KOPT-K1 (cell line): ENCODE results near the gene KLHL2.
"Not testable (repeated sequence)": the region's sequence is repeated elsewhere in the genome, so short reads cannot be mapped to it uniquely, and the experiment has no call there.

ENCODE experiments used
- H3K27ac ChIP-seq: fragments of 200-600 bp; sonication (generic); 2 replicates; pipeline ENCODE4 v1.5.1; 2016; ENCODE audit warnings: antibody characterized with exemption, mild to moderate bottlenecking, low read depth, low read length; ENCODE audit not compliant: poor library complexity, severe bottlenecking
- H3K36me3 ChIP-seq: fragments of 200-600 bp; sonication (generic); 2 replicates; pipeline ENCODE4 v1.5.1; 2017; ENCODE audit warnings: antibody characterized with exemption, mild to moderate bottlenecking, low read length, moderate library complexity; ENCODE audit not compliant: insufficient read depth
- H3K9me3 ChIP-seq: fragments of 200-600 bp; sonication (generic); 2 replicates; pipeline ENCODE4 v1.5.1; 2017; ENCODE audit warnings: antibody characterized with exemption, low read length, mild to moderate bottlenecking; ENCODE audit not compliant: insufficient read depth, poor library complexity, severe bottlenecking

The KLHL2 gene

GRCh38 chr4:165238041-165238640, 30.8 kb downstream of the KLHL2 start:
- H3K9me3 ChIP-seq, H3K27ac ChIP-seq, H3K36me3 ChIP-seq: not testable (repeated sequence)

GRCh38 chr4:165240761-165241160, 33.4 kb downstream of the KLHL2 start:
- not testable (repeated sequence) for H3K27ac ChIP-seq, H3K9me3 ChIP-seq, H3K36me3 ChIP-seq

- H3K36me3 ChIP-seq, H3K27ac ChIP-seq: not testable (repeated sequence)
These were observed 36.8 kb downstream of the KLHL2 start for GRCh38 chr4:165244148-165244547.

GRCh38 chr4:165244587-165245186, 37.3 kb downstream of the KLHL2 start:
- H3K36me3 ChIP-seq, H3K9me3 ChIP-seq, H3K27ac ChIP-seq: not testable (repeated sequence)

More at GRCh38 chr4:165244148-165244547, 36.8 kb downstream of the KLHL2 start:
- H3K9me3 ChIP-seq = not testable (repeated sequence)

- H3K9me3 ChIP-seq = no peaks in the 10 kb centered on the region
- no peak overlapping the region for H3K27ac ChIP-seq
- no peaks in the 10 kb centered on the region for H3K36me3 ChIP-seq
These were observed 40.7 kb downstream of the KLHL2 start for GRCh38 chr4:165248102-165248501.

- not testable (repeated sequence) for H3K36me3 ChIP-seq, H3K27ac ChIP-seq, H3K9me3 ChIP-seq
These were observed 41.5 kb downstream of the KLHL2 start for GRCh38 chr4:165248904-165249303.

- H3K9me3 ChIP-seq, H3K36me3 ChIP-seq, H3K27ac ChIP-seq: not testable (repeated sequence)
These were observed 47.4 kb downstream of the KLHL2 start for GRCh38 chr4:165254771-165255170.

- not testable (repeated sequence) for H3K36me3 ChIP-seq, H3K27ac ChIP-seq, H3K9me3 ChIP-seq
These were observed 48.1 kb downstream of the KLHL2 start for GRCh38 chr4:165255439-165255838.

- H3K27ac ChIP-seq, H3K9me3 ChIP-seq: not testable (repeated sequence)
These were observed 48.8 kb downstream of the KLHL2 start for GRCh38 chr4:165256074-165256659.

GRCh38 chr4:165259776-165260175, 52.4 kb downstream of the KLHL2 start:
- H3K36me3 ChIP-seq, H3K27ac ChIP-seq, H3K9me3 ChIP-seq: not testable (repeated sequence)

More at GRCh38 chr4:165256074-165256659, 48.8 kb downstream of the KLHL2 start:
- H3K36me3 ChIP-seq = not testable (repeated sequence)

GRCh38 chr4:165262306-165262705, 54.9 kb downstream of the KLHL2 start:
- H3K9me3 ChIP-seq, H3K27ac ChIP-seq, H3K36me3 ChIP-seq: not testable (repeated sequence)

GRCh38 chr4:165263466-165263865, 56.1 kb downstream of the KLHL2 start:
- not testable (repeated sequence) for H3K27ac ChIP-seq, H3K36me3 ChIP-seq, H3K9me3 ChIP-seq

- H3K36me3 ChIP-seq, H3K27ac ChIP-seq: not testable (repeated sequence)
- peaks cover 11% of the 10 kb centered on the region for H3K9me3 ChIP-seq
These were observed 62.6 kb downstream of the KLHL2 start for GRCh38 chr4:165269931-165270330.

GRCh38 chr4:165273443-165273842, 66.1 kb downstream of the KLHL2 start:
- peaks cover 11% of the 10 kb centered on the region for H3K9me3 ChIP-seq
- H3K27ac ChIP-seq, H3K36me3 ChIP-seq: not testable (repeated sequence)

- H3K27ac ChIP-seq, H3K36me3 ChIP-seq: not testable (repeated sequence)
- H3K9me3 ChIP-seq = peaks cover 11% of the 10 kb centered on the region
These were observed 68.0 kb downstream of the KLHL2 start for GRCh38 chr4:165275357-165275756.

GRCh38 chr4:165279531-165279930, 72.2 kb downstream of the KLHL2 start:
- not testable (repeated sequence) for H3K9me3 ChIP-seq, H3K36me3 ChIP-seq, H3K27ac ChIP-seq
